Esophagus muscularis mucosa (tissue), 4 donors: ENCODE measurements around the gene SLC22A3.

Experiments used
- CTCF ChIP-seq, 3 experiments: fragments of 200-600 bp in 2 of 3; fragments of 450-650 bp in 1 of 3; sonication (generic) in 2 of 3; IDR thresholded peaks; one replicate each; pipeline ENCODE4 v1.5.1; 2017 to 2019; ENCODE audit warnings: antibody characterized with exemption in 3 of 3, mild to moderate bottlenecking in 2 of 3, moderate library complexity in 1 of 3
- EP300 ChIP-seq: sonication (generic); formaldehyde crosslinking; IDR thresholded peaks from one replicate; pipeline ENCODE4 v1.6.1; 2017; ENCODE audit warnings: antibody characterized with exemption
- POLR2A ChIP-seq: fragments of 450-650 bp; IDR thresholded peaks from one replicate; pipeline ENCODE4 v1.6.1; 2017; ENCODE audit warnings: antibody characterized with exemption, moderate library complexity, mild to moderate bottlenecking, low read depth
- POLR2AphosphoS5 ChIP-seq, 2 donors: sonication (generic); formaldehyde crosslinking; IDR thresholded peaks; one replicate each; pipeline ENCODE4 v1.6.1; 2017; ENCODE audit warnings: antibody characterized with exemption in 2 of 2

GRCh38 chr6:160429620-160429895, 81.4 kb downstream of the SLC22A3 start:
- TF ChIP-seq CTCF (IDR thresholded peaks at IDR 0.05) (no peak), POLR2A (no peak), EP300 (no peak), POLR2AphosphoS5 (IDR thresholded peaks at IDR 0.05) (no peak)
